ENCODE results near the gene RBMS2. TPM values are rescaled to one million over a fixed set of nuclear protein-coding genes. Genes with fewer than 3 reads are reported as not detected.

RBMS2 gene
- total RNA-seq, 8 experiments from 2014 or later, result 2.6 to 12.9 (median 6.0) TPM

GRCh38 chr12:56628671-56629458 is 107.2 kb downstream of the RBMS2 start:
- 0 to 10% (median 0%) methylated on average over 4 to 15 of the region's 18 CpGs; no CpG with 5 or more reads in 1 of the 10 experiments for WGBS, 10 experiments
- H3K4me3 ChIP-seq, result peak overlapping the region; percentile 82 to 100 (median 98)
- H3K27ac ChIP-seq, result peak overlapping the region; percentile 89 to 95
- peak in 5 of 8 experiments; percentile 5 to 34 (median 18) for ATAC-seq (replicated peaks in 6 of 8)
- in situ Hi-C loops (cut with MboI; ENCODE audit: low pct_unique_long_range_greater_than_20kb in 2 of 9, low sequenced_read_pairs in 9 of 9, unreplicated experiment in 9 of 9), result no loop called here
- peaks cover 26 to 30% of the 10 kb centered on the region in 2 donors for H3K4me1 ChIP-seq (replicated peaks in 1 of 2)

- H3K4me3 ChIP-seq, result peak overlapping the region; percentile 82 to 100 (median 98)
- peak; percentile 20 to 38 (median 26) for ATAC-seq (replicated peaks in 6 of 8)
- in situ Hi-C loops (cut with MboI; ENCODE audit: low pct_unique_long_range_greater_than_20kb in 2 of 9, low sequenced_read_pairs in 9 of 9, unreplicated experiment in 9 of 9), result no loop called here
- 0 to 5% methylated on average over 4 to 7 of the region's 46 CpGs; no CpG with 5 or more reads in 8 of the 10 experiments for WGBS, 10 experiments
- H3K27ac ChIP-seq, result peak overlapping the region; percentile 89 to 95
- peaks cover 26 to 31% of the 10 kb centered on the region in 2 donors for H3K4me1 ChIP-seq (replicated peaks in 1 of 2)
Measured at GRCh38 chr12:56629459-56630179, 108.0 kb downstream of the RBMS2 start.

- peak; percentile 52 to 74 (median 66) for ATAC-seq (replicated peaks in 6 of 8)
- H3K27ac ChIP-seq, result peak within 1 kb of the TSS; percentile 89 to 95
- WGBS, 10 experiments, result 0% methylated on average over 1 to 6 of the region's 31 CpGs; no CpG with 5 or more reads in 8 of the 10 experiments
- peaks cover 26 to 31% of the 10 kb centered on the region in 2 donors for H3K4me1 ChIP-seq (replicated peaks in 1 of 2)
- peak within 1 kb of the TSS; percentile 82 to 100 (median 98) for H3K4me3 ChIP-seq
- in situ Hi-C loops (cut with MboI; ENCODE audit: low pct_unique_long_range_greater_than_20kb in 2 of 9, low sequenced_read_pairs in 9 of 9, unreplicated experiment in 9 of 9), result no loop called here
Measured at GRCh38 chr12:56630180-56630632, 108.6 kb downstream of the RBMS2 start, which contains the start of gene BAZ2A. TSS of gene BAZ2A (minus strand) at chr12:56630326. CDS start at chr12:56617530, 12,796 bp downstream.

- H3K27ac ChIP-seq, result peak overlapping the region in 1 of 2 donors; percentile 55
- 0 to 60% (median 7%) methylated on average over 1 to 4 of the region's 13 CpGs; no CpG with 5 or more reads in 5 of the 10 experiments for WGBS, 10 experiments
- in situ Hi-C loops (cut with MboI; ENCODE audit: low pct_unique_long_range_greater_than_20kb in 2 of 9, low sequenced_read_pairs in 9 of 9, unreplicated experiment in 9 of 9), result no loop called here
- ATAC-seq (replicated peaks in 6 of 8), result peak in 5 of 8 experiments; percentile 2 to 28 (median 12)
- H3K4me3 ChIP-seq, result peak overlapping the region in 4 of 5 donors; percentile 4 to 92 (median 52)
- H3K4me1 ChIP-seq (replicated peaks in 1 of 2), result peaks cover 26 to 31% of the 10 kb centered on the region in 2 donors
Measured at GRCh38 chr12:56631790-56632700, 110.4 kb downstream of the RBMS2 start.

GRCh38 chr12:56632701-56633467 is 111.3 kb downstream of the RBMS2 start:
- in situ Hi-C loops (cut with MboI; ENCODE audit: low pct_unique_long_range_greater_than_20kb in 2 of 9, low sequenced_read_pairs in 9 of 9, unreplicated experiment in 9 of 9), result no loop called here
- 0 to 80% (median 20%) methylated on average over 1 to 3 of the region's 4 CpGs; no CpG with 5 or more reads in 5 of the 10 experiments for WGBS, 10 experiments
- ATAC-seq (replicated peaks in 6 of 8), result no peak
- Histone ChIP-seq H3K4me3 (peak overlapping the region in 4 of 5 donors; percentile 4 to 92 (median 69)), H3K27ac (peak overlapping the region in 1 of 2 donors; percentile 55), H3K4me1 (replicated peaks in 1 of 2) (peaks cover 29 to 38% of the 10 kb centered on the region in 2 donors)

- Histone ChIP-seq H3K27ac (peak overlapping the region in 1 of 2 donors; percentile 87), H3K4me1 (replicated peaks in 1 of 2) (peaks cover 29 to 33% of the 10 kb centered on the region in 2 donors), H3K4me3 (peak overlapping the region; percentile 51 to 95 (median 80))
- WGBS, 10 experiments, result 7 to 100% (median 41%) methylated on average over 1 to 9 of the region's 12 CpGs; no CpG with 5 or more reads in 3 of the 10 experiments
- ATAC-seq (replicated peaks in 6 of 8), result no peak
- in situ Hi-C loops (cut with MboI; ENCODE audit: low pct_unique_long_range_greater_than_20kb in 2 of 9, low sequenced_read_pairs in 9 of 9, unreplicated experiment in 9 of 9), result no loop called here
Measured at GRCh38 chr12:56633468-56634241, 112.0 kb downstream of the RBMS2 start.

GRCh38 chr12:56634242-56634836 is 112.7 kb downstream of the RBMS2 start:
- Histone ChIP-seq H3K27ac (peak overlapping the region; percentile 32 to 87), H3K4me1 (replicated peaks in 1 of 2) (peaks cover 29 to 33% of the 10 kb centered on the region in 2 donors), H3K4me3 (peak overlapping the region; percentile 51 to 95 (median 80))
- no peak for ATAC-seq (replicated peaks in 6 of 8)
- in situ Hi-C loops (cut with MboI; ENCODE audit: low pct_unique_long_range_greater_than_20kb in 2 of 9, low sequenced_read_pairs in 9 of 9, unreplicated experiment in 9 of 9), result no loop called here
- WGBS, 10 experiments, result 0 to 7% (median 0%) methylated on average over 1 to 9 of the region's 27 CpGs; no CpG with 5 or more reads in 3 of the 10 experiments

GRCh38 chr12:56634837-56635791 is 113.5 kb downstream of the RBMS2 start:
- H3K27ac ChIP-seq, result peak overlapping the region; percentile 80 to 87
- in situ Hi-C loops (cut with MboI; ENCODE audit: low pct_unique_long_range_greater_than_20kb in 2 of 9, low sequenced_read_pairs in 9 of 9, unreplicated experiment in 9 of 9), result no loop called here
- 0 to 10% (median 0%) methylated on average over 1 to 7 of the region's 47 CpGs; no CpG with 5 or more reads in 5 of the 10 experiments for WGBS, 10 experiments
- peak; percentile 12 to 49 (median 25) for ATAC-seq (replicated peaks in 6 of 8)
- peak overlapping the region; percentile 51 to 95 (median 80) for H3K4me3 ChIP-seq
- peaks cover 29 to 33% of the 10 kb centered on the region in 2 donors for H3K4me1 ChIP-seq (replicated peaks in 1 of 2)

GRCh38 chr12:56635806-56636674 is 114.4 kb downstream of the RBMS2 start:
- 0% methylated on average over 2 to 5 of the region's 20 CpGs; no CpG with 5 or more reads in 5 of the 10 experiments for WGBS, 10 experiments
- in situ Hi-C loops (cut with MboI; ENCODE audit: low pct_unique_long_range_greater_than_20kb in 2 of 9, low sequenced_read_pairs in 9 of 9, unreplicated experiment in 9 of 9), result no loop called here
- ATAC-seq (replicated peaks in 6 of 8), result peak; percentile 59 to 72 (median 64)
- H3K4me1 ChIP-seq (replicated peaks in 1 of 2), result peaks cover 23 to 30% of the 10 kb centered on the region in 2 donors
- H3K4me3 ChIP-seq, result peak overlapping the region; percentile 51 to 95 (median 80)
- H3K27ac ChIP-seq, result peak overlapping the region; percentile 80 to 87

Data from motor neuron (in vitro differentiated cells).